ENCODE data around the gene CIAO2A.

Gene CIAO2A, protein sequence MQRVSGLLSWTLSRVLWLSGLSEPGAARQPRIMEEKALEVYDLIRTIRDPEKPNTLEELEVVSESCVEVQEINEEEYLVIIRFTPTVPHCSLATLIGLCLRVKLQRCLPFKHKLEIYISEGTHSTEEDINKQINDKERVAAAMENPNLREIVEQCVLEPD

DNA sequence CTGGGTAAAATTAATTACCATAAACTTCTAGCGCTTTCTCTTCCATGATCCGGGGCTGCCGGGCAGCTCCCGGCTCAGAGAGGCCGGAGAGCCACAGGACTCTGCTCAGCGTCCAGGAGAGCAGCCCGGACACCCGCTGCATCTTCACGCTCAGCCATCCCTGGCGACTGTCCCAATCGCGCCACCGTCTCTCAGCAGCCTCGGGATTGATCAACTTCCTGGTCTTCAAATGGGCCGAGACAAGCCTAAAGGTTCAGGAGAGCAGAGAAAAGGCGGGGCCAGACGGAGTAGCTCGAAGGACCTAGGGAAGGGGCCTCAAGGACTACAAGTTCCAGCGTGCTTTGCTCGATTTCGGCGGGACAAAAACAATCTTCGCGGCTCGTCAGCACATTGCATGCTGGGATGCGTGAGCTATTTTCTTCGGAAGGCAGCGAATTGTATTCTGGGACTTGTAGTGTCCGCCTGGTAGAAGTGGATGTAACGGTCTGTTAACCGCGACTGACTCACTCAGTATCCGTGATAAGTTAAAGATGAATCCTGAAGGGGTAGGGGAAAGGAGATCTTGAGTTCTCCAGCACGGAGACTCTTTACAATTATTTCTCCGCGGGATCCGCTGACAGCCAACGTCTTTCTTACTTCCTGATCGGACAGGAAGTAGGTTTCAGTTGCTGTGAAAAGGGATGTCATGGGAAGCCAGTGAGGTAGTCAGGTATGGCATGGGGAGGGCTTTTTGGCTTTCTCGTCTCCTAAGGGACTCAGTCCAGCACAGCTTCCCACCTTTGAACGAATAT is at the start of gene CIAO2A:
Gene CIAO2A (minus strand): TSS at position 212 of the 791 bp plus-strand sequence. CDS start 70 bp downstream, at position 142.
- H3K36me3 ChIP-seq (ENCODE audit: control insufficient read depth, insufficient read depth, low read length): no peaks in the 10 kb centered on the region
- H3K4me1 ChIP-seq (ENCODE audit: control insufficient read depth, insufficient read depth, low read length): peaks cover 34% of the 10 kb centered on the region
- H3K9me3 ChIP-seq (ENCODE audit: control insufficient read depth, low read length): no peaks in the 10 kb centered on the region
- no peaks in the 10 kb centered on the region for H3K27me3 ChIP-seq (ENCODE audit: control insufficient read depth, insufficient read depth, low read length)
- peak within 1 kb of the TSS; percentile 81 for H3K4me3 ChIP-seq (ENCODE audit: low read length)
- peak within 1 kb of the TSS; percentile 71 for H3K9ac ChIP-seq (ENCODE audit: low read length)

DNA sequence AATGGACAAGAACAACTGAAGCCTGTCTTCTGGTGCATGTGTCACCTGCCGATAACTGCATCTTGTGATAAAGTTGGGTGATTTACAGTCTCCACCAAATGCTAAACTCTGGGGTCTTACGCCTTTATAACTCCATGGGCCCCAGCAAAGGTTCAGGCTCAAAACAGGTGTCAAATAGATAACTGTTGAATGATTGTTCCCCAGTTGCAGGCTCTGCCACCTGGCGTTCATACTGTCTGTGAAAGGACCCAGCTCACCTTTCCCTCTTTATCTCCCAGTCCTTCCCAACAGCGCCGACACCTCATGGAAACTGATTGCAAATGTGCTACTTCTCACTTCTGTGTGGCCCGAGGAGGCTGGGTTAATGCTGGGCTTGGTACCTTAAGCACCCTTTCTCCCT is 49.6 kb upstream of the CIAO2A start:
- Histone ChIP-seq H3K9me3 (ENCODE audit: control insufficient read depth, low read length) (no peaks in the 10 kb centered on the region), H3K9ac (ENCODE audit: low read length) (no peak overlapping the region), H3K4me1 (ENCODE audit: control insufficient read depth, insufficient read depth, low read length) (no peaks in the 10 kb centered on the region), H3K27me3 (ENCODE audit: control insufficient read depth, insufficient read depth, low read length) (no peaks in the 10 kb centered on the region), H3K36me3 (ENCODE audit: control insufficient read depth, insufficient read depth, low read length) (peaks cover 2% of the 10 kb centered on the region), H3K4me3 (ENCODE audit: low read length) (no peak overlapping the region)

DNA sequence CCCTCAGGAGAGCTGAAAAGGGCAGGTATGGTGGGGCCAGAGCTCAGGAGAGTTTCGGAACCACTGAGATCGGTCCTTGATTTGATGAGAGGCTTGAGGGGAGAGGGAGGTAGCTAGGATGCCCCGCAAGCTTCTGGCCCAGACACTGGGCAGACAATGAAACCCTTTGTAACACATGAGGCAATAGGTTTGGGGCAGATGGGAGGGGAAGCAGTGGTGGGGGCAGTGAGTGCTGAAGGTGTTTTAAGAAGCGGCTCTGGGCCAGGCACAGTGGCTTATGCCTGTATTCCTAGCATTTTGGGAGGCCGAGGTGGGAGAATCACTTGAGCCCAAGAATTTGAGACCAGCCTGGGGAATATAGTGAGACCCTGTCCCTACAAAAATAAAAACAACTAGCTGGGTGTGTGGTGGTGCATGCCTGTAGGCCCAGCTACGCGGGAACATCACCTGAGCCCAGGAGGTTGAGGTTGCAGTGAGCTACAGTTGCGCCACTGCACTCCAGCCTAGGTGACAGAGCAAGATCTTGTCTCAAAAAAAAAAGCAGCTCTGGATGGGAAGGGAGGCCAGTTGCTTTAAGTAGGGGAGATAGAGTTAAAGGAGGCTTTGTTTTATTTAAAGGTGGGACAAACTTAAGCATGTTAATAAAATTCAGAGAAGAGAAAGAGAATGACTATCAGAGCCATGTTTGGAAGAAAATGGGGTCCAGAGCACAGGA is 48.3 kb upstream of the CIAO2A start:
- H3K27me3 ChIP-seq (ENCODE audit: control insufficient read depth, insufficient read depth, low read length): no peaks in the 10 kb centered on the region
- H3K36me3 ChIP-seq (ENCODE audit: control insufficient read depth, insufficient read depth, low read length): peaks cover 5% of the 10 kb centered on the region
- no peak overlapping the region for H3K9ac ChIP-seq (ENCODE audit: low read length)
- H3K9me3 ChIP-seq (ENCODE audit: control insufficient read depth, low read length): no peaks in the 10 kb centered on the region
- no peak overlapping the region for H3K4me3 ChIP-seq (ENCODE audit: low read length)
- no peaks in the 10 kb centered on the region for H3K4me1 ChIP-seq (ENCODE audit: control insufficient read depth, insufficient read depth, low read length)

DNA sequence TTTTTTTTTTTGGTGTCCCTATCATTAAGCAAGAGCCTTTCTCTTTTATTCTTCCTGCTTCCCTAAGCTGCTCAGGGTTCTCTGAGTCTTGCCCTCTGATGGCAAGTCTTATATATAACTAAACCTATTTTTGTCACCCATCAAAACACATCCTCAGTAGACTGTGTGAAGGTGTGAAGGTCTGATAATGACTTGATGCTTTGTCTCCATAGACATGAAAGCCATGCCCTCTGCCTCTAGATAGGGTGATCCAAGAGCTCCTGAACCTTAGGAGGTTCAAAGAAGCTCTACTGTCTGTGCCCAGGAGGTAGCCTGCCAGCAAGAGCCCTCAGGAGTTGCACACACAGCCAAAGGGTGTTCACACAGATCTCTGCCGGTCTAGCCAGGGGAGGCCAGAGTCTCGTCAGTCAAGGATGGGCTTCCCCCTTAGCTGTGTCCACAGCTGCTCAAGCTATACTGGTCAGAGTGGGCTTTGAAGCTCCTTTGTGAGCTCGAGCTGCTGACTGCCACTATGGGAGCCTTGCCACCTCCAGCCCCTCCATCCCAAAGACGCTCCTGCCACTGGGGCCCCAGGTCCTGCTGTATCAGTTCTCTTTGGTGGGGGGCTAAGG is 44.8 kb upstream of the CIAO2A start:
- no peak overlapping the region for H3K9ac ChIP-seq (ENCODE audit: low read length)

DNA sequence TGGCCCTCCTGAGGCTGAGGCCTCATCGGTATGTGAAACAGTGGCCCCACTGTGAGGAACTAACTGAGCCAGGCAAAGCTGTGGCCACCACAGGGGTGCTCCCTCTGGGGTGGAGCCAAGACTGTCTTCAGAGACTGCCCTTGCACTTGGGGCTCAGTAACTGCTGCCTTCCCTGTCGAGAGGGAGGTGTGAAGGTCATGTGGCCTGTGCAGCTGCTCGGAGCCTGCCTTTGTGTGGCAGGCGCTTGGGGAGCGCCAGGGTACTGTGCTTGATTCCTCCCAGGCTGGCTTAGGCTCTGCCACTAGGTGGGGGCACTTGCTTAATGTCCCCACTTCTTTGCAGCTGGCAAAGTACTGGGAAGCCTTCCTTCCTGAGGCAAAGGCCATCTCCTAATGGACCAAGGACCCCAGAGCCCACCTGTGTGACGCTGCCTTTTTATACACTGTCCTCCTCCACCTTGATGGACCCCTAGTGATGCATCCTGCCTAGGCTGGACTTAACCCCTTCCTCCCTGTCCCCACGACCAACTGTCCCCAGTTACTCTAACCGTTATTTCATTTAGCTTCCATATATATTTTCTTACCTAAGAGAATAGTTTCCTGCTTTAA is 43.7 kb upstream of the CIAO2A start:
- H3K27me3 ChIP-seq (ENCODE audit: control insufficient read depth, insufficient read depth, low read length): no peaks in the 10 kb centered on the region
- H3K9me3 ChIP-seq (ENCODE audit: control insufficient read depth, low read length): no peaks in the 10 kb centered on the region
- H3K9ac ChIP-seq (ENCODE audit: low read length): no peak overlapping the region
- H3K36me3 ChIP-seq (ENCODE audit: control insufficient read depth, insufficient read depth, low read length): peaks cover 14% of the 10 kb centered on the region
- H3K4me1 ChIP-seq (ENCODE audit: control insufficient read depth, insufficient read depth, low read length): no peaks in the 10 kb centered on the region
- no peak overlapping the region for H3K4me3 ChIP-seq (ENCODE audit: low read length)

More for the DNA sequence above, 44.8 kb upstream of the CIAO2A start:
- H3K4me1 ChIP-seq (ENCODE audit: control insufficient read depth, insufficient read depth, low read length): no peaks in the 10 kb centered on the region
- no peaks in the 10 kb centered on the region for H3K27me3 ChIP-seq (ENCODE audit: control insufficient read depth, insufficient read depth, low read length)
- no peaks in the 10 kb centered on the region for H3K9me3 ChIP-seq (ENCODE audit: control insufficient read depth, low read length)
- H3K4me3 ChIP-seq (ENCODE audit: low read length): no peak overlapping the region
- peaks cover 14% of the 10 kb centered on the region for H3K36me3 ChIP-seq (ENCODE audit: control insufficient read depth, insufficient read depth, low read length)

DNA sequence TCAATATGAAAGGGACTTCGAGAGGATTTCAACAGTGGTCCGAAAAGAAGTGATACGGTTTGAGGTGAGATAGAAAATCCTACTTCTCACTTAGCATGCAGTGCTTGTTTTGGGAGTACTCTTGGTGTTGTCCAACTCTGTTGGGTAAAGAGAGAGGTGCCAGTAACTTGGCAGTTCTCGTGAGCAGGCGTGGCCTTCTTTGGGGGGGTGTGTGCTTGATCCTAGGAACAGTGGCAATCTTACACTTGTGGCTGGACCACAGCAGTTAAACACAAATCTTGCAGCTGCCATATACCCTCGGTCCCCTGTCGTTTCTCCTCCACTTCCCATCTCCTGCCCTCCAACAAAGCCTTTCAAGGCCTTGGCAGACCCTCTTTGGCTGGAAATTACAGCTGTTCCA is 42.7 kb upstream of the CIAO2A start:
- no peak overlapping the region for H3K9ac ChIP-seq (ENCODE audit: low read length)

DNA sequence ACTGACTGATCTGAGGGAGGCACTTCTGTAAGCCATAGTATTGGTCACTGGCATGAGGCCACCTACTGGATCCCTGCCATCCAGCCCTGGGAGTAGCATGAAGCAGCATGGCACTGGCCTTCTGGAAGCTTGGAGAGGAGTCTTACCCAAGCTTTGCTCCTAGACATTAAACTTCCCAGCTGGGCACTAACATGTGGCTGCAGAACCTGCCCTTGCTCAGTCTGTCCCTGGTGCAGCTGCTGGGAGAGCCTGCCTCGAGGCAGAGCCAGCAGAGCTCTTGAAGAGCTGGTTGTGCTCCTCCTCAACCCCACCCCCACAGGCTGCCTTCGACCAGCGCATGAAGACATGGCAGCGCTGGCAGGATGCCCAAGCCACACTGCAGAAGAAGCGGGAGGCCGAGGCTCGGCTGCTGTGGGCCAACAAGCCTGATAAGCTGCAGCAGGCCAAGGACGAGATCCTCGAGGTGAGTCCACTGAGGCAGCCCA is 40.7 kb upstream of the CIAO2A start:
- Histone ChIP-seq H3K36me3 (ENCODE audit: control insufficient read depth, insufficient read depth, low read length) (peaks cover 19% of the 10 kb centered on the region), H3K9me3 (ENCODE audit: control insufficient read depth, low read length) (no peaks in the 10 kb centered on the region), H3K4me3 (ENCODE audit: low read length) (no peak overlapping the region), H3K9ac (ENCODE audit: low read length) (no peak overlapping the region), H3K4me1 (ENCODE audit: control insufficient read depth, insufficient read depth, low read length) (no peaks in the 10 kb centered on the region), H3K27me3 (ENCODE audit: control insufficient read depth, insufficient read depth, low read length) (no peaks in the 10 kb centered on the region)

More for the DNA sequence above, 42.7 kb upstream of the CIAO2A start:
- H3K27me3 ChIP-seq (ENCODE audit: control insufficient read depth, insufficient read depth, low read length): no peaks in the 10 kb centered on the region
- H3K9me3 ChIP-seq (ENCODE audit: control insufficient read depth, low read length): no peaks in the 10 kb centered on the region
- no peak overlapping the region for H3K4me3 ChIP-seq (ENCODE audit: low read length)
- H3K36me3 ChIP-seq (ENCODE audit: control insufficient read depth, insufficient read depth, low read length): peaks cover 14% of the 10 kb centered on the region
- no peaks in the 10 kb centered on the region for H3K4me1 ChIP-seq (ENCODE audit: control insufficient read depth, insufficient read depth, low read length)

DNA sequence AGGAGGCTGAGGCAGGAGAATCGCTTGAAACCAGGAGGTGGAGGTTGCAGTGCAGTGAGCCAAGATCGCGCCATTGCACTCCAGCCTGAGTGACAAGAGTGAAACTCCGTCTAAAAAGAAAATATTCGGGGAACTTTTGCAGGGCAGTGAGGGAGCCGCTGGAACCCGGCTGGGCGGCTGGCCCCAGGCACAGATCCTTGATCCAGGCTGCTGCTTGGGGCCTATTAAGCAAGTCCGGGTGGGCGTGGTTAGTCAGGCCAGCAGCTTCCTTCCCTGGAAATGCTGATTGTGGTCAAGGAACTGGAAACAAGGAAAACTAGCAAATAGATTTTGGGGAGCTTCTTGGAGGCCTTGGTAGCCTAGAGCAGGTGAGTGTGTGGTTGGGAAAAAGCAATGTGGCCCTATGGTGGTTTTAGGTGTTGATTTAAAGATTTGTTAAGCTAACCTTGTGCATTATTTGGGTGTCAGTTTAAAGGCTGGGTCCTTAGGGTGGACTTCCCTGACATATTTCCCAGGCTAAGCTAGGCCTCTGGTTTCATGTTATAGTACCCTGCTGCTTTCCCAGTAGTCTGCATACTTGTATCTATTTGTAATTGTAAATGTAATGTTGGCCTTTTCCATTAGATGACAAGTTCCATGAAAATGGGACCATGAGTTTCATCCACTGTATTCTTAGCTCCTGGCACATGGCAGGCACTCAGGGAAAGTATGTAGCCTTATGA is 40.1 kb upstream of the CIAO2A start:
- Histone ChIP-seq H3K4me3 (ENCODE audit: low read length) (no peak overlapping the region), H3K9ac (ENCODE audit: low read length) (no peak overlapping the region), H3K36me3 (ENCODE audit: control insufficient read depth, insufficient read depth, low read length) (peaks cover 19% of the 10 kb centered on the region), H3K27me3 (ENCODE audit: control insufficient read depth, insufficient read depth, low read length) (no peaks in the 10 kb centered on the region), H3K4me1 (ENCODE audit: control insufficient read depth, insufficient read depth, low read length) (no peaks in the 10 kb centered on the region), H3K9me3 (ENCODE audit: control insufficient read depth, low read length) (no peaks in the 10 kb centered on the region)

DNA sequence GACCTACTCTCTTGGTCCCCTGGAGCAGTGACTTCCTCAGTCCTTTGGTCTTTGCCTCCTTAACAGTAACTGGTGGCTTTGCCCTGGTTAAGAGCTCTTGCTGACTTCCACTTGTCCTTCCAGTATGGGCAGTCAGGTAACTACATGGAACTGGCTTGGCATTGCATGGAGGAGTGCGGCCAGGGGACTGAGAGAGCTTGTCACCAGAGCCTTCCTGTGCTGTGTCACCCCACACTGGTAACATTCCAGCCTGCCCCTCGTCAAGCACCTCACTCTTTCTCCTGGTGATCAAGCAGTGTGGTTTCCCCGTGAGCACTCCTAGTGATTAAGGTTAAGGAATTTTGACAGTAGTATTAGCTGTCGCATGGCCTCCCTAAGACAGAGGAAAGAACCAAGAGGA is 38.6 kb upstream of the CIAO2A start:
- no peaks in the 10 kb centered on the region for H3K4me1 ChIP-seq (ENCODE audit: control insufficient read depth, insufficient read depth, low read length)
- H3K27me3 ChIP-seq (ENCODE audit: control insufficient read depth, insufficient read depth, low read length): no peaks in the 10 kb centered on the region
- peaks cover 27% of the 10 kb centered on the region for H3K36me3 ChIP-seq (ENCODE audit: control insufficient read depth, insufficient read depth, low read length)
- no peaks in the 10 kb centered on the region for H3K9me3 ChIP-seq (ENCODE audit: control insufficient read depth, low read length)
- no peak overlapping the region for H3K9ac ChIP-seq (ENCODE audit: low read length)
- H3K4me3 ChIP-seq (ENCODE audit: low read length): no peak overlapping the region

DNA sequence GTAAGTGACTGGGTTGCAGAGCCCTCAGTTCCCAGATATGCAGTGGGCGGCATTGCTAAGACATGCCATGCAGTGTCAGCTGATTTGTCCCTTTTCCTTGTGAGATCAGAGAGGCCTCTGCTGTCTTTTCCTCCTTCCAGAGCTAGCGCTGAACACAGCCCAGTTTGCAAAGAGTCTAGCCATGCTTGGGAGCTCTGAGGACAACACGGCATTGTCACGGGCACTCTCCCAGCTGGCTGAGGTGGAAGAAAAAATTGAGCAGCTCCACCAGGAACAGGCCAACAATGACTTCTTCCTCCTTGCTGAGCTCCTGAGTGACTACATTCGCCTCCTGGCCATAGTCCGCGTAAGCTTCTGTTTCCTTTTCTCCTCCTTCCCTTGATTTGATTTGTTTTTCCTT is 37.9 kb upstream of the CIAO2A start:
- Histone ChIP-seq H3K4me1 (ENCODE audit: control insufficient read depth, insufficient read depth, low read length) (no peaks in the 10 kb centered on the region), H3K36me3 (ENCODE audit: control insufficient read depth, insufficient read depth, low read length) (peaks cover 21% of the 10 kb centered on the region), H3K9ac (ENCODE audit: low read length) (no peak overlapping the region), H3K9me3 (ENCODE audit: control insufficient read depth, low read length) (no peaks in the 10 kb centered on the region), H3K27me3 (ENCODE audit: control insufficient read depth, insufficient read depth, low read length) (no peaks in the 10 kb centered on the region), H3K4me3 (ENCODE audit: low read length) (no peak overlapping the region)

DNA sequence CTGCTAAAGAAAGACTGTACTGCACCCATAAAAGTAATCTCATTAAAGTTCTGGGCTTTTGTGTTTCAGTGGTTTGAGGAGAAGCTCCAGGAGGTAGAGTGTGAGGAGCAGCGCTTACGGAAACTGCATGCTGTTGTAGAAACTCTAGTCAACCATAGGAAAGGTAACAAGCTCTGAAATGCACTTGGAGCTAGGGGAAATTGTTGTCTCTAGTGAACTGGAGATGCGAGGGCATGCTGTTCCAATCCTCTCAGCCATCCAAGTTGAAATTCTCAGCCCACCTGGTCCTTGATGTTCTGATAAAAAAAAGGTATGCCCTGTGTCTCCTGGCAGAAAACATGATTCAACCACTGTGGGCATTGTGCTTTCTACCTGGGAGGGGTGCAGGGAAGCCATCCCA is 36.5 kb upstream of the CIAO2A start:
- peaks cover 16% of the 10 kb centered on the region for H3K36me3 ChIP-seq (ENCODE audit: control insufficient read depth, insufficient read depth, low read length)
- no peaks in the 10 kb centered on the region for H3K9me3 ChIP-seq (ENCODE audit: control insufficient read depth, low read length)
- H3K9ac ChIP-seq (ENCODE audit: low read length): no peak overlapping the region
- no peaks in the 10 kb centered on the region for H3K4me1 ChIP-seq (ENCODE audit: control insufficient read depth, insufficient read depth, low read length)
- no peak overlapping the region for H3K4me3 ChIP-seq (ENCODE audit: low read length)
- no peaks in the 10 kb centered on the region for H3K27me3 ChIP-seq (ENCODE audit: control insufficient read depth, insufficient read depth, low read length)

Measured in mucosa of stomach (tissue), 1 donor.